Activated T-helper 9 cell treated with anti-CD3 and anti-CD28 coated beads, Interleukin-2, amount 50 U/mL, for 16 hours (primary cell): ENCODE data around the gene EPHA3.

Experiments used
- DNase-seq: peaks from one replicate; pipeline ENCODE4 v3.0.0-alpha.2; 2020; ENCODE audit warnings: low read depth

EPHA3 gene

DNA sequence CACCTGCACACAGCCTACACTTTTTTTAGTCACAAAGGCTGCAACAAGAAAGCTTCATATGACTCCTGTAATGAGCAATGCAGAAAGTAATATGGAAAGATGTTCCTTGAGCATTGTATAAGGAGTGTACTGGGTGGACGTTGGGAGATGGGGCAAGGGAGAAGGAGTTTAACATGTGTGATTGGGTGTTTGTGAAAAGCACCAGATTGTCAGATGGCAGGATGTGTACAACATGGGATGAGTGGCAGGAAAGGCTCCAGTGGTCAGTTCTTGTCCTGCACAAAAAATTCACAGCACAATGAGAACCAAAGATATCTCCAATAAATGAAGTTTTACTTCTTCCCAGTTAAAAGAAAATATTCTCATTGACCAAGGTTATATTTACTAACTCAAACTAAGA, 255.1 kb downstream of the EPHA3 start:
- no peak for DNase-seq

GRCh38 chr3:89363171-89363570, 255.8 kb downstream of the EPHA3 start:
- DNase-seq: no peak

DNA sequence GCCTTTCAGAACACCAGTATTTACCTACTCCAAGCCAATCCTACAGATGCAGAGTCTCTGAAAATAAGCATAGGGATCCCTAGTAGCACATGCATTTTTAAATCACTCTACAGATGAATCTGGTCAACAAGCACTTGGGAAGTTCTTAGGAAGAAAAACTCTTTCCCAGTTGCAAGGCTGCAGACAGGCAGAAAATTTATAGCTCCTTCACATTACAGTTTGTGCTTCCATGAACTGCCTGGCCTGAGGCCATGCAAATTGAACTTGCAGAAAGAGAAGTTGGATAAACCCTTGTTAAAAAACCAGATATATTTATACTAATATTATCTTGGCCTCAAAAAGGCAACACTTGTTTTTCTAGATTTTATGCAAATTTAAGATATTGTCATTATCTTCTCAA, 256.9 kb downstream of the EPHA3 start:
- no peak for DNase-seq

DNA sequence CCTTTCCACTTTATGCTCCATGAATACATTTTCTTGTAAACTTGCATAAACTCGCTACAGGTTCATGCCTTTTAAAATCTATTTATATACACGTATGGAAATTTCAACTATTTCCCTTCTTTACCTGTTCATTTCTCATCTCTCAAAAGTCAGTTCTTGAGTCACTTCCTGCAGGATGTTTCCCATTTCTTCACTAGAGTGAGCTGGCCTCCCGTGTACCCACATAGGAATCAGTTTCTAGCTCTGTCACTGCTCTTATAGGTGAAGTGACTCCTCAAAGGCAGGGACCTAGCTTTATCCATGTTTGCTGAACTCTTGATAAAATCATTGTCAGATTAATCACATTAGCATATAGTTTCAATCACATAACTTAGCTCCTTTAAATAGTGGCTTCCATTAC, 259.7 kb downstream of the EPHA3 start:
- DNase-seq: no peak

- no peak for DNase-seq
Observed at GRCh38 chr3:89368846-89369245, 261.4 kb downstream of the EPHA3 start.

DNA sequence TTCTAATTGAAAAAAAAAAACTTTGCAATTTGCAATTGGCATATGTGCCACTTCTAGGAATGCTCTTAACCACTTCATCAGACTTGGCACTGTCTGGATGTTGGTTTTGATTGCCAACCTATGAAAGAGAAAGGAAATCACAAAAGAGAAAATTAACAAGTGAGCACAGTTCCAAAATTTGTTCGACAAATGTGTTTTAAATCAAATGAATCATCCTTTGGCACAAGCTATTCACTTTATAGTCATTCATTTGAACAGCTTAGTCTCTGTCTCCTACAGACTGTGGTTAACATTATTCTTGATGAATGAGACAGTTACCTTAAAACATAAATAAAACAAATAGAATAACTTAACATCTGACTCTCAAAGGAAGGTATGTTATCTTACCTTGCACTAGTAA, 265.0 kb downstream of the EPHA3 start:
- DNase-seq: no peak

- no peak for DNase-seq
Observed at GRCh38 chr3:89373434-89373833, 266.0 kb downstream of the EPHA3 start.

GRCh38 chr3:89375451-89375850, 268.0 kb downstream of the EPHA3 start:
- DNase-seq: no peak

GRCh38 chr3:89380016-89380415, 272.6 kb downstream of the EPHA3 start:
- DNase-seq: no peak

DNA sequence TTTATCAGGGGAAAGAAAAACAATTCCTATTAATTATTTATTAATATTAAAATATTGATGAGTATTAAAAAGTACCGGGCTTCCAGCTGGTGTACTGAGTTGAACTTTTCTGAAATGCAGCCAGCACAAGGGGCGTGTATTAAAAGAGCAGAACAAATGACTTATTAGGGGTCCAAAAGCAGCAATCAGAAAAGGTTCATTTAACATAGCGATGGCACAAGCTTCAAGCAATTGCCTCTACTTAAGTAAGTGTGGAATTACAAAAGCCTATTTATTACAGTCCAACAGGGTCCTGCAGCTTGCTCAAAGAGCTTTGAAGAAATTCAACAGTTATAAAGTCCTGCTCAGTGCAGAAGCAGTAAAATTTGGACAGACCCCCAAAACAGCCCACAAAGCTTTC, 285.6 kb downstream of the EPHA3 start:
- DNase-seq: no peak

- no peak for DNase-seq
Observed at GRCh38 chr3:89395456-89395855, 288.0 kb downstream of the EPHA3 start.

DNA sequence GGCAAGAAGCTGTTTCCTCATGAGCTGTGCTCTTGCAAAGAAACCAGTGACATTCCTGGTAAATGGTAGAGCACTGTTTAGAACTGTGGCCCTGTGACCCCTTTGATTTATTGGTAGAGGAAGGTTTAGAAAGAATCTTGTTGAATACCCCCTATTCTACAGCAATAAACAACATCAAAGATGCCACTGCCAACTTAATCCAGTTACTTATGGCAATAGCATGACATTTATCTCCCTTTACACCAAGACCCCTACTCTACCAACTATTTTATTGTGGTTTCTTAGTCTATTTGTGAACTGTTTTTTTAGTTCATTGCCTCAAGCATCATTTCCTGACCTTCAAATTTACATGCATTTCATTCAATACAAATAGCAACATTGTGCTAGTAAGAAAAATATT, 288.6 kb downstream of the EPHA3 start:
- DNase-seq: no peak

DNA sequence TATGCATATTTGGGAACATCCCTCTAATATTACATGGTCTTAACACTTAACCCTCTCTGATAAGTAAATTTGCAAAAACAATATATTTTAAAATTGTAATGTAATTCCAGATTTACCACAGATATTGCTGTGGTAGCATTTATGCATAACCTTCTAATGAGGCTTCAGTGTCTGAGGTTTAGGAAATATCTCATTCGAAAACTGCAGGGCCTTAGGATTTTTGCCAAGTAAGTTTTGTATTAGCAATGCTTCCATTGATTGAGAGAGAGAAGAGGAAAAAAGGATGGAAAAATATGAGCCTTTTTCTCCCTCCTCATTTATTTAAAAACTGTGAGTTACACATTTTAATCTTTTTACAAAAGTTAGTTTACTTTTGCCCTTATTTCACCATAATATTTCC, 294.6 kb downstream of the EPHA3 start:
- DNase-seq: no peak

DNA sequence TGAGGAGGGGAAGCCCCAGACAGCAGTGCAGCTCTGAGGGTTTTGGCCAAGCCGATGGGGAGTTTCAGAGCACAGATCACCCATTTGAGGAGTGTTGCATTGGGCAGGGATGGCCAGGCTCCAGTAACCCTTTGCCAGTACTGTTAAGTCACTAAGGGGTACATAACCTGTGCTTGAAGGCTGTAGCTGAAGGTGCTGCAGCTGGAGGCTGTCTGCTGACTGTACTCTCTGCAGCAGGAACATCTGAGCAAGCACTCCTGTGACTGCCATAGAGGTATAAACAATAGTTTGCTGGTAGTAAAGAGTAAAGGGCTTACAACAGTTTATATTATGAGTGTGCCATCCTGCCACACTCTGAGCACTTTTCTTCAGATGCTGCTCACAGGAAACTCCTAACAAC, 297.8 kb downstream of the EPHA3 start:
- no peak for DNase-seq

DNA sequence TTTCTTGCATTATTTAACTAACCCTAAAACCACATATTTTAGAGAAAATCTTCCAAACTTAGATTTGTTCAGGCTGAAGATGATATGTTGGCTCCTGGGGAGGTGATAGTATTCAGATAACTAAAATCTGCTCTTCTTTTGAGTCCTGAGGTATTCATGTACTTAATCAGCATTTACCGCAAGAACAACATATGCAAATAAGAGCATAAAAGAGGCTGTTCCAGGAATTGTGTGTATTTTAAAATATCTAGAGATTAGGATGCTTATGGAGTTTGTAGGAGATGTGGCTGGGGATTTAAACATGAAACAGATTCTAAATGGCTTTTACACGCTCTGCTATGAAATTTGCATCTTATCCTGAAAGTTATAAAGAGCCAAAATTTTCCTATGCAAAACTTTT, 298.2 kb downstream of the EPHA3 start:
- DNase-seq: no peak

DNA sequence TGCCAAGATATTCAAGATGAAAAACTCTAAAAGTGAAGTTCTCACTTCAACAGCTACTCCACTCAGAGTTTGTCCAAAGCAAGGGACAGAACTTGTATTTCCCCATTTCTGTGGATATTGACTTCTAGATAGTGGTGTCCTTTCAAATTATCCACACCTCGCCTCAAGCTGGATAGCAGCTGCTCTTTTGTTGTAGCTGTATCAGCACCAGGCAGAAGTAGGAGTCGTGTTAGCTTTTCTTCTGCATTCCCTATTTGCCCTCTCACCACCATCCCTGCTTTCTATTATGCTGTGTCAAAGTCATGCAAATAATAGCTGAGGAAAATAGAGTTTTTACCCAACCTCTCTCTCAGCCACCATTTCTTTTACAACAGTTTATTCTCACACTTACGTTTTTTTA, 303.8 kb downstream of the EPHA3 start:
- DNase-seq: no peak

DNA sequence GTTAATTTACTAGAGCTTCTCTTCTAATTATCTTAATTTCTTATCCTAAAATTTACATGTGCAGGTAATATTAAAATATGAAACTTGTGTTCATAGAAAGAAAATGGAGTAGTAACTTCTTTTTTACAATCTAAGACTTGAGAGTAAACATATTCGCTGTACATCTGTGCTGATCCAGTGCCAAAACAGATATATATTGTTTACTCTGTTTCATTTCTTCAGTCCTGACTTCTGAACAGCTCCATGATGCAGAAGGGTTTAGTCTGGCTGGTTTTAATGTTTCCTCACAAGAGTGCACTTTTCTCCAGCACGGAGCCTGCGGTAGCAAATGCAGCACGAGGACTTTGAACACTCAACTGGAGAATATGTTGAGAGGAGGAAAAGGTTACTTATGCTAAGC, 306.8 kb downstream of the EPHA3 start:
- DNase-seq: no peak

DNA sequence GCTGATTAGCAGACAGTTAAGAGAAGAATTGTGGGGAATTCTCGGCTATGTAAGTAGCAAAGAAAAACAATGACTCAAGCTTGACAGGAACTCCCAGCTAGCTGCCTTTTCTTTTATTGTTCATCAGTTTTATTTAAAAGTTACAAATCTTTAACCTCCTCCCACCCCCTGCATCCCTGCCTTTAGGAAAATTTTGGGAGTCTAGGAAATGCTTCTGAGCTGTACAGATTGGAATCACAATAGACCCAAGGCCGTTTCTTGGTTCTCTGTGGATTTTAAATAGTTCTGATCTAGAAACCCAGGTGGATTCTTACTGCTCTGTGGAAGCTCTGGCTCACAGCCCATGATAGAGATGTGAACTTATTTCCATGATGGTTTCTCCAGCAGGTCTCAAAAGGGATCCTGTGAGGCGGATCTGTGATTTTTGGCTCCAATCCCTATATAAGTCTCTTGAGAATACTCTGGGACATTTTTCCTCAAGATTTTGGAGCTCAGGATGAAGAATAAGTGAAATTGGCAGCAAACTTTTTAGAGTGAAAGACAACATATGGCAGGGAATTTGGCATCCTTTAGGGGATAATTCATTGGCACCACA, 312.3 kb downstream of the EPHA3 start:
- no peak for DNase-seq

- no peak for DNase-seq
Observed at GRCh38 chr3:89426060-89426459, 318.6 kb downstream of the EPHA3 start.

DNA sequence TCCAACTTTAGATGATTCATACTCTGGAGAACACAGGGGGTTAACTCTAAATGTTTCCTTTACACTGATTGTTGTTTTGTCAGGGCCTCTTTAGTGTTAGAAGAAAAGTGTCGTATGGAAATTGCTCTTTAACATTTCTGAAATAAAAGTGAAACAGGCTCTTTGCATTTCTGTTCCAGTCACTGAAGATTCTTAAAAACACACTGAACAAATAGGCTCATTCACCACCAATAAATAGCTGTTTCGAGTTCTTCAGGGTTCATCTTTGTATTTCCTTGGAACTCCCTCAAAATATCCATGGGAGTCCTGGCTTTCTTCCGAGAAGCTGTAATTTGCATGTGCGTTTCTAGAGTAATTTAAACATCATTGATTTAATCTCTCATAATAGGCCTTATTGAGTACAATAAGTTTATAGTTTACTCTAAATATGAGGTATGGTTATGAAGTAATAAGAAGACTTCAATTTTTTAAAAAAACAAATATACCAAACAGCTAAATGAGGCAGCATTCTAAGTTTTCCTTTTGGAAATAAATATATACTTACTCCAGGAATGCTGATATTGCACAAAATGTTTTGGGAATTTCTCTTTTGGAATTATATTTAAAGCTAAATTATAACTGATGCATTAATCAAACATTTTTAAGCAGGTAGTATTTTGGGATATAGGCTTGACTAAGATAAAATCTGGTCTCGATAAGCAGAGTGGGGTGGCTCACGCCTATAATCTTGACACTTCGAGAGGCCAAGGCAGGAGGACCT, 327.4 kb downstream of the EPHA3 start:
- no peak for DNase-seq

DNA sequence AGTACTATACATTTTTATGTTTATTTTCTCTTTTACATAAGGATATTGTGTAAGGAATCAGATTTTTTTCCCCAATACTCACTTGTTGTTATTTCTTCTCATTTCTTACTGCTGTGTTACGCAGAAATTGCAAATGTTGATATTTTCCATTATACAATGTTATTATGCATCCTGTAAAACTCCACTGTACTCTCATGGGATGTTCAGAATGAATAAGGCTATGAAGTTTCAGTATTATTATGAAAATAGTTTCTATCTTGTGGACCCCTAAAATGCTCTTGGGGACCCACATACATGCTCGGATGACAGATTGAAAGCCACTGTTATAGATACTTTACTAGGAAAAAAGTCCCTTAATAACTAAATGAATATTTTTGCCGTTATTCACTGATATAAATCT, 329.4 kb downstream of the EPHA3 start:
- no peak for DNase-seq

- no peak for DNase-seq
Observed at GRCh38 chr3:89440386-89440785, 333.0 kb downstream of the EPHA3 start.

DNA sequence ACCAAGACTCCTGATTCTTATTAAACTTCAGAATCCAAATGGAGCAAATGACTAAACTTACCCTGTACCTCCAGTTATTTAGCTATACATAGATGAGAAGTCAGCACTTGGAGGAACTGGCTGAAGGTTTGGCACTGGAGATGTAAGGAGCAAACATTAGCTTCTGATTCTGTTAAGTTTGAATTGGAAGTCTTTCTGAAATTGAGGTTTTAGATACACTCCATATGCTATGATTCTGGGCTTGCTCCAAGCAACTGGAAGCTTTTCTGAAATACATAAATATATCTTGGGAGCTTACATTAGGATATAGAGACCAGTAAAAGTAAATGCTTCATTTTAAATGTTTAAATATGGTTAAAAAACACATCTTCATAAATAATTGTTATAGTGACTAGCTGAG, 333.7 kb downstream of the EPHA3 start:
- DNase-seq: no peak

GRCh38 chr3:89446593-89446992, 339.2 kb downstream of the EPHA3 start:
- DNase-seq: no peak
